Measurements from ENCODE around the gene USF3.

Gene USF3

GRCh38 chr3:113664523-113665094 is 31.8 kb downstream of the USF3 start:
- DNase-seq (ENCODE audit: low read depth) = no peak
- no peak for TF ChIP-seq CTCF (conservative IDR thresholded peaks at IDR 0.05; ENCODE audit: control insufficient read depth, insufficient read depth, low read depth, low read length)
- H3K4me3 ChIP-seq (ENCODE audit: control insufficient read depth, low read depth, low read length) = no peak overlapping the region

- DNase-seq (ENCODE audit: low read depth) = no peak
- no peak for TF ChIP-seq CTCF (conservative IDR thresholded peaks at IDR 0.05; ENCODE audit: control insufficient read depth, insufficient read depth, low read depth, low read length)
- H3K4me3 ChIP-seq (ENCODE audit: control insufficient read depth, low read depth, low read length) = no peak overlapping the region
Observed at GRCh38 chr3:113663761-113664160, 32.7 kb downstream of the USF3 start.

GRCh38 chr3:113663324-113663750 is 33.1 kb downstream of the USF3 start:
- no peak for DNase-seq (ENCODE audit: low read depth)
- no peak for TF ChIP-seq CTCF (conservative IDR thresholded peaks at IDR 0.05; ENCODE audit: control insufficient read depth, insufficient read depth, low read depth, low read length)

GRCh38 chr3:113662824-113663223 is 33.6 kb downstream of the USF3 start:
- H3K4me3 ChIP-seq (ENCODE audit: control insufficient read depth, low read depth, low read length) = no peak overlapping the region
- no peak for TF ChIP-seq CTCF (conservative IDR thresholded peaks at IDR 0.05; ENCODE audit: control insufficient read depth, insufficient read depth, low read depth, low read length)
- no peak for DNase-seq (ENCODE audit: low read depth)

More at GRCh38 chr3:113663324-113663750, 33.1 kb downstream of the USF3 start:
- no peak overlapping the region for H3K4me3 ChIP-seq (ENCODE audit: control insufficient read depth, low read depth, low read length)

- no peak overlapping the region for H3K4me3 ChIP-seq (ENCODE audit: control insufficient read depth, low read depth, low read length)
- DNase-seq (ENCODE audit: low read depth) = peak; percentile 5
- no peak for TF ChIP-seq CTCF (conservative IDR thresholded peaks at IDR 0.05; ENCODE audit: control insufficient read depth, insufficient read depth, low read depth, low read length)
Observed at GRCh38 chr3:113660896-113661295, 35.5 kb downstream of the USF3 start.

- TF ChIP-seq CTCF (conservative IDR thresholded peaks at IDR 0.05; ENCODE audit: control insufficient read depth, insufficient read depth, low read depth, low read length) = no peak
- DNase-seq (ENCODE audit: low read depth) = no peak
- no peak overlapping the region for H3K4me3 ChIP-seq (ENCODE audit: control insufficient read depth, low read depth, low read length)
Observed at GRCh38 chr3:113660458-113660857, 36.0 kb downstream of the USF3 start.

- no peak for TF ChIP-seq CTCF (conservative IDR thresholded peaks at IDR 0.05; ENCODE audit: control insufficient read depth, insufficient read depth, low read depth, low read length)
- DNase-seq (ENCODE audit: low read depth) = no peak
Observed at GRCh38 chr3:113659996-113660395, 36.4 kb downstream of the USF3 start.

More at GRCh38 chr3:113659996-113660395, 36.4 kb downstream of the USF3 start:
- H3K4me3 ChIP-seq (ENCODE audit: control insufficient read depth, low read depth, low read length) = no peak overlapping the region
